ENCODE measurements around the gene TOX2. TPM values are rescaled to one million over a fixed set of nuclear protein-coding genes. Genes with fewer than 3 reads are reported as not detected.

The TOX2 gene
- total RNA-seq, 1 experiment from 2014 or later: not detected

GRCh38 chr20:44005661-44006060, 91.0 kb downstream of the TOX2 start:
- BruUV-seq (replicated peaks): no TSS peak
- no peaks in the 10 kb centered on the region for H3K9me3 Mint-ChIP-seq (ENCODE audit: unreplicated experiment)
- intact Hi-C loops (cut with micrococcal nuclease; ENCODE audit: unreplicated experiment): no loop called here
- Histone ChIP-seq H3K36me3 (ENCODE audit: control insufficient read depth, insufficient read depth, low read length) (no peaks in the 10 kb centered on the region), H3K27me3 (replicated peaks; ENCODE audit: control insufficient read depth, insufficient read depth, low read length) (no peaks in the 10 kb centered on the region; the same call in none of the 2 replicates), H3K9me3 (no peaks in the 10 kb centered on the region), H3K4me1 (no peaks in the 10 kb centered on the region), H3K4me3 (ENCODE audit: low read depth, low read length) (no peak overlapping the region)
- peaks cover 25% of the 10 kb centered on the region for H3K27me3 Mint-ChIP-seq (ENCODE audit: insufficient read depth, unreplicated experiment)
- H3K4me1 Mint-ChIP-seq (ENCODE audit: low read depth, unreplicated experiment): no peaks in the 10 kb centered on the region
- ChIA-PET POLR2A (no interaction called here), CTCF (no interaction called here)
- no peak for DNase-seq
- no peak for TF ChIP-seq CTCF (IDR thresholded peaks at IDR 0.05; ENCODE audit: insufficient read depth in 1 of 2, low read depth in 1 of 2, low read length in 1 of 2, severe bottlenecking in 1 of 2, unreplicated experiment in 1 of 2)
- H3K36me3 Mint-ChIP-seq (ENCODE audit: insufficient read depth, unreplicated experiment): no peaks in the 10 kb centered on the region
- no peak overlapping the region for H3K4me3 Mint-ChIP-seq (ENCODE audit: unreplicated experiment)
- no peak overlapping the region for H3K27ac Mint-ChIP-seq (ENCODE audit: unreplicated experiment)

GRCh38 chr20:44006126-44006525, 91.5 kb downstream of the TOX2 start:
- Histone ChIP-seq H3K36me3 (ENCODE audit: control insufficient read depth, insufficient read depth, low read length) (no peaks in the 10 kb centered on the region), H3K4me3 (ENCODE audit: low read depth, low read length) (no peak overlapping the region), H3K27me3 (replicated peaks; ENCODE audit: control insufficient read depth, insufficient read depth, low read length) (no peaks in the 10 kb centered on the region; the same call in none of the 2 replicates), H3K9me3 (no peaks in the 10 kb centered on the region), H3K4me1 (no peaks in the 10 kb centered on the region)
- TF ChIP-seq CTCF (IDR thresholded peaks at IDR 0.05; ENCODE audit: insufficient read depth in 1 of 2, low read depth in 1 of 2, low read length in 1 of 2, severe bottlenecking in 1 of 2, unreplicated experiment in 1 of 2): no peak
- Mint-ChIP-seq H3K27me3 (ENCODE audit: insufficient read depth, unreplicated experiment) (peaks cover 27% of the 10 kb centered on the region), H3K4me1 (ENCODE audit: low read depth, unreplicated experiment) (no peaks in the 10 kb centered on the region), H3K27ac (ENCODE audit: unreplicated experiment) (no peak overlapping the region), H3K4me3 (ENCODE audit: unreplicated experiment) (no peak overlapping the region), H3K9me3 (ENCODE audit: unreplicated experiment) (no peaks in the 10 kb centered on the region), H3K36me3 (ENCODE audit: insufficient read depth, unreplicated experiment) (no peaks in the 10 kb centered on the region)
- intact Hi-C loops (cut with micrococcal nuclease; ENCODE audit: unreplicated experiment): no loop called here
- DNase-seq: no peak
- ChIA-PET CTCF (no interaction called here), POLR2A (no interaction called here)
- BruUV-seq (replicated peaks): no TSS peak

GRCh38 chr20:44006578-44006977, 91.9 kb downstream of the TOX2 start:
- no peaks in the 10 kb centered on the region for H3K9me3 Mint-ChIP-seq (ENCODE audit: unreplicated experiment)
- H3K4me1 Mint-ChIP-seq (ENCODE audit: low read depth, unreplicated experiment): no peaks in the 10 kb centered on the region
- BruUV-seq (replicated peaks): no TSS peak
- H3K36me3 Mint-ChIP-seq (ENCODE audit: insufficient read depth, unreplicated experiment): no peaks in the 10 kb centered on the region
- Histone ChIP-seq H3K4me3 (ENCODE audit: low read depth, low read length) (no peak overlapping the region), H3K36me3 (ENCODE audit: control insufficient read depth, insufficient read depth, low read length) (no peaks in the 10 kb centered on the region), H3K4me1 (no peaks in the 10 kb centered on the region), H3K9me3 (no peaks in the 10 kb centered on the region), H3K27me3 (replicated peaks; ENCODE audit: control insufficient read depth, insufficient read depth, low read length) (no peaks in the 10 kb centered on the region; the same call in none of the 2 replicates)
- ChIA-PET POLR2A (no interaction called here), CTCF (no interaction called here)
- TF ChIP-seq CTCF (IDR thresholded peaks at IDR 0.05; ENCODE audit: insufficient read depth in 1 of 2, low read depth in 1 of 2, low read length in 1 of 2, severe bottlenecking in 1 of 2, unreplicated experiment in 1 of 2): peak in 1 of 2 experiments; percentile 23
- intact Hi-C loops (cut with micrococcal nuclease; ENCODE audit: unreplicated experiment): no loop called here
- H3K27me3 Mint-ChIP-seq (ENCODE audit: insufficient read depth, unreplicated experiment): peaks cover 27% of the 10 kb centered on the region
- no peak overlapping the region for H3K27ac Mint-ChIP-seq (ENCODE audit: unreplicated experiment)
- H3K4me3 Mint-ChIP-seq (ENCODE audit: unreplicated experiment): no peak overlapping the region
- DNase-seq: peak; percentile 40 to 53

All from Caco-2 (cell line).